Suprapubic skin (tissue), 4 donors: Measurements from ENCODE around the gene GPC5. TPM values are rescaled to one million over a fixed set of nuclear protein-coding genes. Genes with fewer than 3 reads are reported as not detected.

Source experiments
- DNase-seq, 2 donors: peaks; one replicate each; pipeline ENCODE4 v3.0.0-alpha.2; 2019; ENCODE audit warnings: low spot score in 2 of 2
- H3K27ac ChIP-seq: fragments of 200-600 bp; sonication (generic); one replicate; pipeline ENCODE4 v1.5.1; 2019
- H3K27me3 ChIP-seq: fragments of 200-600 bp; sonication (generic); one replicate; pipeline ENCODE4 v1.5.1; 2019
- H3K36me3 ChIP-seq: fragments of 200-600 bp; sonication (generic); one replicate; pipeline ENCODE4 v1.5.1; 2019
- H3K4me1 ChIP-seq: fragments of 200-600 bp; sonication (generic); one replicate; pipeline ENCODE4 v1.5.1; 2019
- H3K4me3 ChIP-seq: fragments of 200-600 bp; sonication (generic); one replicate; pipeline ENCODE4 v1.5.1; 2019; ENCODE audit warnings: mild to moderate bottlenecking
- H3K9me3 ChIP-seq: fragments of 200-600 bp; sonication (generic); one replicate; pipeline ENCODE4 v1.5.1; 2019
- EP300 ChIP-seq: sonication (generic); formaldehyde crosslinking; IDR thresholded peaks from one replicate; pipeline ENCODE4 v1.6.1; 2017; ENCODE audit warnings: antibody characterized with exemption
- POLR2A ChIP-seq, 2 donors: fragments of 450-650 bp; IDR thresholded peaks; one replicate each; pipeline ENCODE4 v1.6.1; 2017; ENCODE audit warnings: antibody characterized with exemption in 2 of 2, mild to moderate bottlenecking in 2 of 2, moderate library complexity in 2 of 2
- POLR2AphosphoS5 ChIP-seq, 3 donors: sonication (generic); formaldehyde crosslinking; IDR thresholded peaks; one replicate each; pipeline ENCODE4 v1.6.1; 2017; ENCODE audit warnings: antibody characterized with exemption in 3 of 3
- WGBS: methylation state at CpG from one replicate; pipeline ENCODE4 v1.1.5; 2018; 5-methylcytosine and 5-hydroxymethylcytosine counted together
- total RNA-seq, 4 donors: library from RNA; depleted of rRNA; stranded (reverse); fragments of >200 nt; gene quantifications; one replicate each; pipeline ENCODE4 v1.1.0, GENCODE V29; 2016
- TF ChIP-seq, protein P1 (sequence below), 2 donors: fragments of 200-600 bp in 1 of 2; fragments of 450-650 bp in 1 of 2; sonication (generic) in 1 of 2; IDR thresholded peaks; one replicate each; pipeline ENCODE4 v1.5.1; 2016 to 2019; ENCODE audit warnings: antibody characterized with exemption in 2 of 2, mild to moderate bottlenecking in 1 of 2, moderate library complexity in 1 of 2

The GPC5 gene
- total RNA-seq, 4 donors from 2014 or later: 0.55 TPM; not detected in 3

DNA sequence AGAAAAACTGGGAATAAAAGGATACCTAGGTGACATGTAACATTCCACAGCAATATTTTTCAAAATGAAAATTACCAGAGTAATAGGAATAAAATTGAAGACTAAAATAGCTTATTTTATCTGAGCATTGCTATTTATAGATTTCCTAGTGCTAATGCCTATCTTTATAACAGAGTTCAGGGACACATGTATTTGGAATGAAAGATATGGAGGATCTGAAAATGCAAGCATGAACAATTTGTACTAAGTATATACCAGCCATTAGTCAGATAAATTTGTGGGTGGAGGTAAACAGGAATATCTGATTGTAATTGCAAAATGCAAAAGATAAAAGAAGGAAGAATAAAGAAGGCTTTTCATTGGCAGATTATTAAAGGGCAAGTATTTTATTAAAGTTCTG, 345.9 kb downstream of the GPC5 start:
- DNase-seq: no peak
- TF ChIP-seq POLR2A (IDR thresholded peaks at IDR 0.05) (no peak), EP300 (no peak), POLR2AphosphoS5 (IDR thresholded peaks at IDR 0.05) (no peak)
- TF ChIP-seq, protein P1, sequence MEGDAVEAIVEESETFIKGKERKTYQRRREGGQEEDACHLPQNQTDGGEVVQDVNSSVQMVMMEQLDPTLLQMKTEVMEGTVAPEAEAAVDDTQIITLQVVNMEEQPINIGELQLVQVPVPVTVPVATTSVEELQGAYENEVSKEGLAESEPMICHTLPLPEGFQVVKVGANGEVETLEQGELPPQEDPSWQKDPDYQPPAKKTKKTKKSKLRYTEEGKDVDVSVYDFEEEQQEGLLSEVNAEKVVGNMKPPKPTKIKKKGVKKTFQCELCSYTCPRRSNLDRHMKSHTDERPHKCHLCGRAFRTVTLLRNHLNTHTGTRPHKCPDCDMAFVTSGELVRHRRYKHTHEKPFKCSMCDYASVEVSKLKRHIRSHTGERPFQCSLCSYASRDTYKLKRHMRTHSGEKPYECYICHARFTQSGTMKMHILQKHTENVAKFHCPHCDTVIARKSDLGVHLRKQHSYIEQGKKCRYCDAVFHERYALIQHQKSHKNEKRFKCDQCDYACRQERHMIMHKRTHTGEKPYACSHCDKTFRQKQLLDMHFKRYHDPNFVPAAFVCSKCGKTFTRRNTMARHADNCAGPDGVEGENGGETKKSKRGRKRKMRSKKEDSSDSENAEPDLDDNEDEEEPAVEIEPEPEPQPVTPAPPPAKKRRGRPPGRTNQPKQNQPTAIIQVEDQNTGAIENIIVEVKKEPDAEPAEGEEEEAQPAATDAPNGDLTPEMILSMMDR (IDR thresholded peaks at IDR 0.05): no peak
- no peaks in the 10 kb centered on the region for H3K36me3 ChIP-seq
- H3K27me3 ChIP-seq: no peaks in the 10 kb centered on the region
- H3K27ac ChIP-seq: no peak overlapping the region
- H3K9me3 ChIP-seq: peaks cover under 1% of the 10 kb centered on the region
- no peaks in the 10 kb centered on the region for H3K4me1 ChIP-seq
- no peak overlapping the region for H3K4me3 ChIP-seq

DNA sequence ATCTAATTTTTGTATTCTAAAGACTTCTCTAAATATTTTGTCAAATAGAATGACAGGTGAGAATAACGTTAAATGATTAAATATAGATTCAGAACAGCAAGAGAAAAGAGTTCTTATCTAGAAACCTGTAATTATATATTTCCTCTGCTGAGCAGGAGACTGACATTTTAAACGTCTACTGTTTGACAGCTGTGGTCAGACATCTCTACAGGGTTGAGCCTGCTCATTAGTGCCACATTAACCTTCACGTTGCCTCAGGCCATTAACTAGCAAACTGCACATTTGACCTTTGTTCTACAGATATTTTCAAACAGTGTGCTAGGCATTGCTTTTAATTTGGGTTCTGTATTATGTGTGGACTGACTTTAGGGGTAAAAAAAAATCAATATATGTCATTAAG, 347.5 kb downstream of the GPC5 start:
- 18% methylated on average over 3 of the region's 3 CpGs for whole genome bisulfite sequencing
- Histone ChIP-seq H3K27ac (no peak overlapping the region), H3K4me3 (no peak overlapping the region), H3K36me3 (no peaks in the 10 kb centered on the region), H3K27me3 (no peaks in the 10 kb centered on the region), H3K4me1 (no peaks in the 10 kb centered on the region), H3K9me3 (peaks cover 5% of the 10 kb centered on the region)
- no peak for DNase-seq
- TF ChIP-seq POLR2AphosphoS5 (IDR thresholded peaks at IDR 0.05) (no peak), POLR2A (IDR thresholded peaks at IDR 0.05) (no peak)
- TF ChIP-seq, protein P1 (IDR thresholded peaks at IDR 0.05): no peak

DNA sequence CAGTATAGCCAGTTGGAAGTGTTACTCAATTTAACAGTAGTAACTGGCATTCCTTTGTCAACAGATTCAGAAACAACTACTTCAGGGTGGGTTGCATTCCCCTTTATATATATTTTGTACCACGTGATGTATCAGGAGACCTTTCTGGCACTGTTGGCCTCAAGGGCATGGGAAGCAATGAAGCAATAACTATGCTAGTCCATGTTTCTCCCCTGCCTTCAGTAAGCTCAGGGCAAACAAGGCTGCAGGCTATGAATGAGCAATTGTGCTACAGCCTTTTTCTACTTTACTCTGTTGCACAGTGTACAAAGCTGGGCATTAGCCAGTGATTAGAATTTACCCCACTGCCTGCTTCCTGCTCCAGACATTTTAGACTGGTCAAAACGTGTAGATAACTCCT, 348.8 kb downstream of the GPC5 start:
- H3K36me3 ChIP-seq: no peaks in the 10 kb centered on the region
- H3K4me1 ChIP-seq: no peaks in the 10 kb centered on the region
- H3K27ac ChIP-seq: no peak overlapping the region
- 34% methylated on average over 2 of the region's 2 CpGs for WGBS
- H3K27me3 ChIP-seq: no peaks in the 10 kb centered on the region
- no peak for DNase-seq
- TF ChIP-seq EP300 (no peak), POLR2AphosphoS5 (IDR thresholded peaks at IDR 0.05) (no peak)
- peaks cover 5% of the 10 kb centered on the region for H3K9me3 ChIP-seq
- H3K4me3 ChIP-seq: no peak overlapping the region

DNA sequence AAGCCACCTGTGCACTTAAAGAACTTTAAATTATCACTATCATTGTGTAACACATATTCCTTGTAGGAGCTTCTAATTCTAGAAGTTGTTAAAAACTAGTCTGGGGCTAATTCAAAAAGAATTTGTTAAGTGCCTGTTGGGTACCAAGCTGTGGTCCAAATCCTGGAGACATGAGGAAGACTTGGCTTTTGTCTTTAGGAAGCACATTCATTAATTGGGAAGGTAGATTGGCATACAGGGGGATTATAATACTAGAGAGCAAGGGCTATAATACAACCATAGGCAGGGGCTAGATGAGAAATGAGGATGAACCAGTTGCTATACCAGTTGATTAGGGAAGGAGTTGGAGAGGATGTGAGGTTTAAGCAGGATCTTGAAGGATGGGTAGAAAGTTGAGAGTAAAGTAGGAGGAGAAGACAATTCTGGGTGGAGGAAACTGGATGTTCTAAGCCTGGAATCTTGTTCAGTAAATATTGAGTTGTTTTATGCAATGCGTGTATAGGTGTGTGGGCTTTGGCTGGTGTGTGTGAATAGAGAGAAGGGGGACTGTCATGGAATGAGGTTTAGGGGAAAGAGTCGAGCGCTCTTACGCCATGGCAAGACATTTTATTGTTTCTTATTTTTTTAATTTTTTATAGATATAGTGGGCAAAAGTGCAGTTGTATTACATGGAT, 350.1 kb downstream of the GPC5 start:
- no peak overlapping the region for H3K27ac ChIP-seq
- DNase-seq: no peak
- TF ChIP-seq EP300 (no peak), POLR2AphosphoS5 (IDR thresholded peaks at IDR 0.05) (no peak), POLR2A (IDR thresholded peaks at IDR 0.05) (no peak)
- TF ChIP-seq, protein P1 (IDR thresholded peaks at IDR 0.05): no peak
- H3K4me3 ChIP-seq: no peak overlapping the region
- H3K27me3 ChIP-seq: no peaks in the 10 kb centered on the region
- H3K36me3 ChIP-seq: no peaks in the 10 kb centered on the region
- no peaks in the 10 kb centered on the region for H3K4me1 ChIP-seq
- H3K9me3 ChIP-seq: peaks cover 5% of the 10 kb centered on the region
- WGBS: 97% methylated on average over 4 of the region's 4 CpGs

DNA sequence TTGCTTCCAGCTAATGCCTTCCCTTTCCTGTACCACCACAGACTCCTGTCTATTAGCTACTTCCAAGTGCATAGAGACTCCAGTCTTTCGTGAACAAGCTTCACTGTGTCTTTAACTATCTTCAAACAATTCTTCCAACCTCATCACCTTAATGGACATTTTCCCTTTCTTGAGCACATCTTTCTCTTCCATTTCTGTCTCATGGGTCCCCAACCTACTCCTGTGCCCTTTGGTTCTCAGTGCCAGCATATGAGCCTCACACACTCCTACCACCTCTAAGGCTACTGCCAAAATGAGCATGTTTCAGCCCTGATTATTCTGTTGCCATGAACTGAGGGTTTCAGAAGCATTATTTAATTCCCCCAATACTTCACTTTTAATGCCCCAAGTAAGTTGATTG, 360.3 kb downstream of the GPC5 start:
- WGBS: 74% methylated on average over 1 of the region's 1 CpG
- H3K4me3 ChIP-seq: no peak overlapping the region
- H3K36me3 ChIP-seq: no peaks in the 10 kb centered on the region
- H3K4me1 ChIP-seq: no peaks in the 10 kb centered on the region
- no peaks in the 10 kb centered on the region for H3K27me3 ChIP-seq
- H3K9me3 ChIP-seq: no peaks in the 10 kb centered on the region
- TF ChIP-seq POLR2A (IDR thresholded peaks at IDR 0.05) (no peak), POLR2AphosphoS5 (IDR thresholded peaks at IDR 0.05) (no peak), EP300 (no peak)
- no peak for DNase-seq
- H3K27ac ChIP-seq: no peak overlapping the region

DNA sequence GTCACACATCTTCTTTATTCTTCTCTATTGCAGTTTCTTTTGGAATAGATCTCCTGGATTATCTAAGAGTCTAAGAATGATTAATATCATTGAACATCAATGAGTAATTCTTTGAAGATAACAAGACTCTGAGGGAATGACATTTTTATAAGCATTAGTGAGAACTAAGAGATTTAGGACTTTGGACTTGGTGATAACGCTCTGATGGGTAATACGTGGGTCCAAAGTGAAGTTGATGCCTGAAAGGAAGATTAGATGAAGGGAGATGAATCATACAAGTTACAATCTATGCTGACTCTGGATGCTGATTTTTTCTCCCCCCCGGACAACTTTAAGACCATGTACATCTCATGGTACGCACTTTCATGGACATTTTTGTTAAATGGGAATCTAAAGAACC, 364.5 kb downstream of the GPC5 start:
- WGBS: 75% methylated on average over 4 of the region's 4 CpGs
- H3K4me1 ChIP-seq: no peaks in the 10 kb centered on the region
- no peaks in the 10 kb centered on the region for H3K36me3 ChIP-seq
- DNase-seq: no peak
- no peak overlapping the region for H3K4me3 ChIP-seq
- H3K27me3 ChIP-seq: no peaks in the 10 kb centered on the region
- no peaks in the 10 kb centered on the region for H3K9me3 ChIP-seq
- TF ChIP-seq, protein P1 (IDR thresholded peaks at IDR 0.05): no peak
- no peak for TF ChIP-seq POLR2AphosphoS5 (IDR thresholded peaks at IDR 0.05)
- H3K27ac ChIP-seq: no peak overlapping the region
